Mesothelial cell of epicardium (in vitro differentiated cells): ENCODE measurements around the gene ANO9. TPM values are rescaled to one million over a fixed set of nuclear protein-coding genes. Genes with fewer than 3 reads are reported as not detected.
A peak's percentile ranks its signal among the peaks of the same experiment; 100 is the strongest.

ENCODE experiments used
- DNase-seq, 2 experiments: peaks; one replicate each; pipeline ENCODE4 v3.0.0; 2021; ENCODE audit warnings: low spot score in 2 of 2; ENCODE audit not compliant: unreplicated experiment in 2 of 2
- H3K27ac Mint-ChIP-seq: 2 replicates; pipeline ENCODE4 v1.8.0; 2021; ENCODE audit warnings: mixed read lengths
- H3K27me3 Mint-ChIP-seq: 2 replicates; pipeline ENCODE4 v1.8.0; 2021; ENCODE audit warnings: low read depth, mixed read lengths
- H3K36me3 Mint-ChIP-seq: 2 replicates; pipeline ENCODE4 v1.8.0; 2021; ENCODE audit warnings: mixed read lengths
- H3K4me1 Mint-ChIP-seq: 2 replicates; pipeline ENCODE4 v1.8.0; 2021; ENCODE audit warnings: mixed read lengths
- H3K4me3 Mint-ChIP-seq: 2 replicates; pipeline ENCODE4 v1.8.0; 2021; ENCODE audit warnings: mild to moderate bottlenecking, moderate library complexity, mixed read lengths
- H3K9me3 Mint-ChIP-seq: 2 replicates; pipeline ENCODE4 v1.8.0; 2021; ENCODE audit warnings: mixed read lengths
- CTCF ChIP-seq: fragments of 200-600 bp; sonication (generic); IDR thresholded peaks from one replicate; pipeline ENCODE4 v1.5.0; 2021; ENCODE audit warnings: antibody characterized with exemption; ENCODE audit not compliant: unreplicated experiment
- total RNA-seq: library from RNA; stranded (reverse); gene quantifications from 3 replicates; pipeline ENCODE4 v1.2.1, GENCODE V29; 2021

The ANO9 gene
- total RNA-seq, 1 donor from 2014 or later = 30.6 TPM

GRCh38 chr11:447923-448731 lies 6.3 kb upstream of the ANO9 start:
- TF ChIP-seq CTCF = peak; percentile 75
- DNase-seq = peak; percentile 96
- H3K27ac Mint-ChIP-seq = peak overlapping the region; percentile 93
- H3K27me3 Mint-ChIP-seq = no peaks in the 10 kb centered on the region
- H3K4me3 Mint-ChIP-seq = peak overlapping the region; percentile 77
- H3K9me3 Mint-ChIP-seq = no peaks in the 10 kb centered on the region
- H3K4me1 Mint-ChIP-seq = peaks cover 33% of the 10 kb centered on the region
- no peaks in the 10 kb centered on the region for H3K36me3 Mint-ChIP-seq

- no peak for DNase-seq
- Mint-ChIP-seq H3K27ac (peak overlapping the region; percentile 85), H3K36me3 (no peaks in the 10 kb centered on the region), H3K4me1 (peaks cover 33% of the 10 kb centered on the region), H3K9me3 (no peaks in the 10 kb centered on the region), H3K4me3 (no peak overlapping the region), H3K27me3 (no peaks in the 10 kb centered on the region)
- TF ChIP-seq CTCF = no peak
Measured at GRCh38 chr11:446891-447290, 5.1 kb upstream of the ANO9 start.

- TF ChIP-seq CTCF = no peak
- DNase-seq = no peak
- no peak overlapping the region for H3K4me3 Mint-ChIP-seq
- H3K27me3 Mint-ChIP-seq = no peaks in the 10 kb centered on the region
- H3K9me3 Mint-ChIP-seq = no peaks in the 10 kb centered on the region
- no peaks in the 10 kb centered on the region for H3K36me3 Mint-ChIP-seq
- peak overlapping the region; percentile 85 for H3K27ac Mint-ChIP-seq
- peaks cover 28% of the 10 kb centered on the region for H3K4me1 Mint-ChIP-seq
Measured at GRCh38 chr11:445765-446588, 4.2 kb upstream of the ANO9 start.

GRCh38 chr11:444396-445144 lies 2.8 kb upstream of the ANO9 start:
- Mint-ChIP-seq H3K9me3 (no peaks in the 10 kb centered on the region), H3K4me1 (peaks cover 21% of the 10 kb centered on the region), H3K27ac (no peak overlapping the region), H3K27me3 (no peaks in the 10 kb centered on the region), H3K36me3 (no peaks in the 10 kb centered on the region), H3K4me3 (no peak overlapping the region)
- no peak for TF ChIP-seq CTCF
- DNase-seq = no peak

- Mint-ChIP-seq H3K27me3 (no peaks in the 10 kb centered on the region), H3K4me3 (no peak overlapping the region), H3K36me3 (no peaks in the 10 kb centered on the region), H3K9me3 (no peaks in the 10 kb centered on the region), H3K4me1 (peaks cover 19% of the 10 kb centered on the region), H3K27ac (no peak overlapping the region)
- TF ChIP-seq CTCF = no peak
- no peak for DNase-seq
Measured at GRCh38 chr11:443542-444199, 1.9 kb upstream of the ANO9 start.
